GM12873 (cell line): ENCODE data around the gene NEK6.

ENCODE experiments used
- TF ChIP-seq, protein P1 (sequence below): IDR thresholded peaks from 2 replicates; pipeline ENCODE4 v1.5.1; 2012; ENCODE audit warnings: low read depth, mild to moderate bottlenecking, moderate library complexity, low read length, control low read depth; ENCODE audit not compliant: insufficient read depth; ENCODE audit errors: missing control alignments

NEK6 gene

DNA sequence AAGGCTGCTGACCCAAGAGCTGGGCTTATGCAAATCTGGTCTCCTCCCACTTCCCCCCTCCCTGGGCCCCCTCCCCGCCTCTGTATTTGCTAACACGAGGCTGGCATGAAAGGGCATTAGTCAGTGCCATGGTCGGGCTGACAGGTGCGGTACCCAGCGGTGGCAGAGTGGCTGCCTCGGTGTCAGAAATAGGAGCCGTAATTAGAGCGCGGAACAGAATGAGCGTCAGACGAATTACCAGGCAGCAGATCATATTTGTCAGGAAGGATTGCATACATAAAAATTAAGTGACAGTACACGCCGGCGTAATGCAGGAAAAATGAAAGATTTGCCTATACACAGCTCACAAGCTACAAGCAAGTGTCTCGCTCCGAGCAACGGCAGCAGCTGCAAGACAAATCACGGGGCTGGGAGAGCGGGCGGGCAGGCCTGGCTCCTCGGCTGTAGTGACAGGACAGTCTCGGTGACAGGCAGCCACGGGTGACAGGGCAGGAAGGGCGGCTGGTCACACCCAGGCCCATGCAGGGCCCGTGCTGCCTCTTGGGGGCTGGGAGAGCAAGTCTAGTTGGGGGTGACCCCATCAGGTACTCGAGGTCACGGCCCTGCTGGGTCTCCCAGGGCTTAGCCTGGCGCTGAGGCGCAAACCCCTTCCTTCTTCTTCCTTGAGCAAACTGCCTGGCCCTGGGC lies 72.4 kb downstream of the NEK6 start:
- TF ChIP-seq, protein P1, sequence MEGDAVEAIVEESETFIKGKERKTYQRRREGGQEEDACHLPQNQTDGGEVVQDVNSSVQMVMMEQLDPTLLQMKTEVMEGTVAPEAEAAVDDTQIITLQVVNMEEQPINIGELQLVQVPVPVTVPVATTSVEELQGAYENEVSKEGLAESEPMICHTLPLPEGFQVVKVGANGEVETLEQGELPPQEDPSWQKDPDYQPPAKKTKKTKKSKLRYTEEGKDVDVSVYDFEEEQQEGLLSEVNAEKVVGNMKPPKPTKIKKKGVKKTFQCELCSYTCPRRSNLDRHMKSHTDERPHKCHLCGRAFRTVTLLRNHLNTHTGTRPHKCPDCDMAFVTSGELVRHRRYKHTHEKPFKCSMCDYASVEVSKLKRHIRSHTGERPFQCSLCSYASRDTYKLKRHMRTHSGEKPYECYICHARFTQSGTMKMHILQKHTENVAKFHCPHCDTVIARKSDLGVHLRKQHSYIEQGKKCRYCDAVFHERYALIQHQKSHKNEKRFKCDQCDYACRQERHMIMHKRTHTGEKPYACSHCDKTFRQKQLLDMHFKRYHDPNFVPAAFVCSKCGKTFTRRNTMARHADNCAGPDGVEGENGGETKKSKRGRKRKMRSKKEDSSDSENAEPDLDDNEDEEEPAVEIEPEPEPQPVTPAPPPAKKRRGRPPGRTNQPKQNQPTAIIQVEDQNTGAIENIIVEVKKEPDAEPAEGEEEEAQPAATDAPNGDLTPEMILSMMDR, result no peak

DNA sequence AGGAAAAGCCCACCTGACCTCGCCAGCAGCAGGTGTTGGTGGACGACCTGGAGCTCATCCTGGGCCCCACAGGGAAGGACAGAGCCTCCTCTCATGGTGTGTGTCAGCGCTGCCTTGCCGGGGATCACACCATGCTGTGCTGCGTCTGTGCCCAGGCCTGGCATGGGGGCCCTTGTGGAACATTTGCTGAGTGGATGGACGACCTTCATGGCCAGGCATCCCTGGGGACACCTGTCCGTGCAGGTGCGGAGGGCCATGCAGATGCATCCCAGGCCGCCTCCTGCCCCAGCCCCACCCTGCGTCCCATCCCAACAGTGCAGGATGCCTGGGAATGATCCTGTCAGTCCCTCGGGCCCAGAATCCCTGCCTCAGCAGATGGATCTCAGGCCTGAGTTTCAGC lies 73.8 kb downstream of the NEK6 start:
- TF ChIP-seq, protein P1, result no peak

DNA sequence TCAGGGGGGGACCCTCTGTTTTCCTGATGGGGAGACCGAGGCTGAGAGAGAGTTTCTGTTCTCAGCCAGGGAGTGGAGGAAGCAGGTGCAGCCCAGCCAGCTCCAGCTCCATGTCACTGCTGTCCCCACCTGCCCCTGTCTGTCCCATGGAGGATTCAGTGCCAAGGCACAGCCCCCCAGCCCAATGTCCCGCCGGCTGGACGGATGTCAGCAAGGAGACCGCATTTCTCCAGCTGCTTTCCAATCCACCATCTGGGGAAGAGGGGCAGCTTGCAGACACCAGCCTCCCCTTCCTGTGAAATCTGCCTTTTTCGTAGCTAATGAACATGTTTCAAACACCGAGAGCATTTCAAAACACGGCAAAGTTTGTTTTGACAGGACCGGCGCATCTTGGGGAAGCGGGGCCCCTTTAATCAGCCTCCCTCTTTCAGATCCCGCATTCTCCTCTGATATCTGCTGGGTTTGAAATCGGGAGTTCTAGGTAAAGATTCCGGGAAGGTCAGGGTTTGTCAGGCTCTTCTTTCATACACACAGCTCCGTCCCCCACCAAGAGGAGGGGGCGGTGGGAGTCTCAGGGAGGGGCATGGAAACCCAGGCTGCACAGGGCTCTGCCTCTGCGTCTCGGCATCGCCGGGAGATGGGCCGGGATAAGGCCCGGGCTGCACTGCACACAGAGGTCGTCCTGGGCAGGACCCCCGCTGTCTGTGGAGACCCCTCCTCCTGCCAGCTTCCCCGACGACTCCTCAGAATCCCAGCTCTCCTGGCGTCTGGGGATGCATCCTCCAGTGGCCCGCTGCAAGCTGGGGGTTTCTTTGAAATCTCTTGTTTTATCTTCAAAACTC lies 74.8 kb downstream of the NEK6 start:
- TF ChIP-seq, protein P1, result no peak

DNA sequence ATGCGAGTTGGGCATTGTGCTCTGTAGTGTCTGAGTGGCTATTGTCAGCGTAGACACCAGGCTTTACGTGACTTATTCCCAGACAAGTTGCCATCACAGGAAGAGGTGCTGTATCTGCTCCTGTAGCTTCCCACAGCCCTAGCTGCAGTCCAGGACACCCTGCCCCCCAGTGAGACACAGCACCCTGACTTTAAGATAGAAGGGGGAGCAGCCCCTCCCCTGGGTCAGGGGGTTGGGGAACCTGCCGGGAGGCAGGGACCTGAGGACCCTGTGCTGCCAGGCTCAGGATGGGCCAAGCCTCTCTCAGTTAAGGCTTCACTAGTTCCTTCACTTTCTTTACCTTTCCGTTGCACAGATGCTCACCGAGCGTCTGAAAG lies 75.4 kb downstream of the NEK6 start:
- TF ChIP-seq, protein P1, result no peak

DNA sequence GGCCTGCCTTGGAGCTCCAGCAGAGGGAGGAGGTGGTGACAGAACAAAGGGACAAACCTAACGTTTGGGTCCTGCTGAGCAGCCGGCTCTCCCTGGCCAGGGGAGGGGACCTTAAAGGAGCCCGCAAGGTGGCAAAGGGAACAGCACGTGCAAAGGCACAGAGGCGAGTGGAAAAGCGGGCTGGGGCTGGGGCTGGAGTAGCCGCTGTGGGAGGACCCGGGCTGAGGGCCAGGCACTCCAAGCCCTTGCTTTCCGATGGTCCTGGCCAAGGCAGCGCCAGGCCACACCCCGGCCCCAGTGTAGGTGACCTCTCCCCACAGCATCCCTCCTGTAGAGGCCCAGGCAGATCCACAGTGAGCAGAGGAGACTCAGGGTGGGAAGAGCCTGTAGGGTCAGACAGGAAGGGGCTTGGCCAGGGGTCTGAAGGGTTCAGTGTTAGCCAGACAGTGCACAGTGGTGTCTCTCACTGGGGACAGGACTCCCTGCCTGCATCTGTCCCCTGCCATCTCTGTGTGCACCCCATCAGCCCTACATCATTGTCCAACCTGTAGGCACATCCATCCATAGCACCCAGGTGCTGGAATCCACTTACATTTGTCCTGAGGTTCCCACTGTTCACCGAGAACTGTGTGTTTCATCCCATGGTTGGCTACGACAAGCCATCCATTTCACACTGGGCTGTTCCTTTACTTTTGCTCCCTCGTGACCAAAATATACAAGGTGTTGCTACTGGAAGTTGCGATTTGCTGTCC lies 77.0 kb downstream of the NEK6 start:
- TF ChIP-seq, protein P1, result no peak

DNA sequence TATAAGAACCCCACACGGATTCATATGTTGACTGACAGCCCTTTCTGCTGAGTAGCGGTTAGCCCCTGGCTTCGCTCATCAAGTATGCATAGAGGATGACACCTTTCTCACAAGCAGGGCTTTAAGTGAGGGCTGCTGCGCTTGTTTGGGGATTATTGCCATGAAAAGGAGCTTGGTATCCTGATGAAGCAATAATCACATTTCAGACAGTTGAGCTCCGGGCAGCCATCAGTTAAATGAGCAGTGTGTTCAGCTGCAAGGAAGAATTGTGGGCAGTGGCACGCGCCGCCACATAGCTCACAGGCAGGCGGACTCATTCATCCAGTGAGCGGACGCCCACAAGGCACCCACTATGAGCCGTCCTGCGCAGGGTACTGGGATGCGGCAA lies 77.6 kb downstream of the NEK6 start:
- TF ChIP-seq, protein P1, result no peak

DNA sequence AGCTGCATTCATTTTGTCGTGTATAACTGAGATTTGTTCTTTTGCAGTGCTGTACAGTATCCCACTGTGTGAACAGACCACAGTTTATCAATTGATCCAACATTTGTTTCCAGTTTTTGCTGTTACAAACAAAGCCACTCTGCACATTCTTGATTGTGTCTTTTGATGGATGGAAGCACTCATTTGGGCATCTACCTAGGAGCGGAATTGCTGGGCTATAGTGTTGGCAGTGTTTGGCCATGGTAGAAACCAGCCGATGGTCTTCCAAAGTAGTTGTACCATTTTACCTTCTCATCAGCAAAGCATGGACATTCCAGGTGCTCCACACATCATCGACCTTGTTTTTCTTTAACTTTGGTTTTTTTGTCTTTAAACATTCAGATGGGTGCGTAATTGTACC lies 79.8 kb downstream of the NEK6 start:
- TF ChIP-seq, protein P1, result no peak
